GM19395 (cell line): ENCODE data around the gene DNAJB6.
"Not testable (repeated sequence)": the region's sequence is repeated elsewhere in the genome, so short reads cannot be mapped to it uniquely, and the experiment has no call there.

ENCODE experiments used
- ATAC-seq: cut with Tn5 transposase; IDR thresholded peaks from one replicate; pipeline ENCODE4 v1.9.1; 2021; ENCODE audit warnings: mild to moderate bottlenecking, moderate library complexity; ENCODE audit not compliant: unreplicated experiment

Gene DNAJB6

DNA sequence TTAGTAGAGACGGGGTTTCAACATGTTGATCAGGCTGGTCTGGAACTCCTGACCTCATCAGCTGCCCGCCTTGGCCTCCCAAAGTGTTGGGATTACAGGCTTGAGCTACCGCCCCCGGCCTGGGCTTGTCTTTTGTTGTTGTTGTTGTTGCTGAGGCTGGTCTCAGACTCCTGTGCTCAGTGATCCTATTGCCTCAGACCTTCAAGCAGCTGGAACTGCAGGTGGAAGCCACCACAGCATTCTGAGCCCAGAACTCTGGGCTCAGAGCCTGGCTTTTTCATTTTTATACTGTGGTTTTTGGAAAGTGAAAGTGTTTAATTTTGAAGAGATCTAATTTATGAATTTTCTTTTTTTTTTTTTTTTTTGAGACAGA lies 16.2 kb upstream of the DNAJB6 start:
- ATAC-seq: no peak

DNA sequence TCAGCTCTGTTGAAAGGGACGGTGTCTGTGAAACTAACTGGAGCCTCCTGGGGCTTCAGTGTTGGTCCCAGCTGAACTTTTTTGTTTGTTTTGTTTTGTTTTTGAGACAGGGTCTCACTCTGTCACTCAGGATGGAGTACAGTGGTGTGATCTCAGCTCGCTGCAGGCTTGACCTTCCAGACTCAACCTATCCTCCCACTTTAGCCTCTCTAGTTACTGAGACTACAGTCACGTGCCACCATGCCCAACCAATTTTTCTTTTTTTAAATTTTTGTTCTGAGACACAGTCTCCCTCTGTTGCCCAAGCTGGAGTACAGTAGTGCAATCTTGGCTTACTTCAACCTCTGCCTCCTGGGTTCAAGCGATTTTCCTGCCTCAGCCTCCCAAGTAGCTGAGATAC lies 13.4 kb upstream of the DNAJB6 start:
- ATAC-seq: no peak

DNA sequence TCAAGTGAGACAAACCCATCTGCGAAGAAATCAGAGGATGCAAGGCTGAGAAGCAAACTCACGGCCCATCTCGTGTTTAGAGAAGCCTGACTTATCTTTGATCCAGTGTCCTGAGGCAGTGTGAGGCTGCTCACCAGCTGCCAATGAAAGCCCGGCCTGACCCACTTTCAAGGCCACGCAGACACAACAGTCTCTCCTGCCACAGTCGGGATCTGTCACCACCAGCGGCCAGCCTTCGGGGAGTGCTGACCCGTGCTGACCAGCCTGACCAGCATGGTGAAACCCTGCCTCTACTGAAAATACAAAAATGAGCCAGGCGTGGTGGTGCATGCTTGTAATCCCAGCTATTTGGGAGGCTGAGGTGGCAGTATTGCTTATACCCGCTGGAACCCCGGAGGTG lies 7.4 kb upstream of the DNAJB6 start:
- no peak for ATAC-seq

DNA sequence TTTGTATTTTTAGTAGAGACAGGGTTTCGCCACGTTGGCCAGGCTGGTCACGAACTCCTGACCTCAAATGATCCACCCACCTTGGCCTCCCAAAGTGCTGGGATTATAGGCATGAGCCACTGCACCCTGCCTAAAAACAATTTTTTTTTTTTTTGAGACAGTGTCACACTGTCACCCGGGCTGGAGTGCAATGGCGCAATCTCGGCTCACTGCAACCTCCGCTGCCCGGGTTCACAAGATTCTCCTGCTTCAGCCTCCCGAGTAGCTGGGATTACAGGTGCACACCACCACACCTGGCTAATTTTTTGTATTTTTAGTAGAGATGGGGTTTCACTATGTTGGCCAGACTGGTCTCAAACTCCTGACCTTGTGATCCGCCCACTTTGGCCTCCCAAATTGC lies 6.2 kb upstream of the DNAJB6 start:
- not testable (repeated sequence) for ATAC-seq

DNA sequence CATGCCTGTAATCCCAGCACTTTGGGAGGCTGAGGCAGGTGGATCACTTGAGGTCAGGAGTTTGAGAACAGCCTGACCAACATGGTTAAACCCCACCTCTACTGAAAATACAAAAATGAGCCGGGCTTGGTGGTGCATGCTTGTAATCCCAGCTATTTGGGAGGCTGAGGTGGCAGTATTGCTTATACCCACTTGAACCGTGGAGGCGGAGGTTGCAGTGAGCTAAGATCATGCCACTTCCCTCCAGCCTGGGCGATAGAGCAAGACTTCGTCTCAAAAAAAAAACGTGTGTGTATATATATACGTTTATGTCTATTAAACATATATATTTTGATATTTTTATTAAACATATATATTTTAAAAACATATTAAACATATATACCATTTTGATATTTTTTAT lies 5.8 kb upstream of the DNAJB6 start:
- ATAC-seq: not testable (repeated sequence)

DNA sequence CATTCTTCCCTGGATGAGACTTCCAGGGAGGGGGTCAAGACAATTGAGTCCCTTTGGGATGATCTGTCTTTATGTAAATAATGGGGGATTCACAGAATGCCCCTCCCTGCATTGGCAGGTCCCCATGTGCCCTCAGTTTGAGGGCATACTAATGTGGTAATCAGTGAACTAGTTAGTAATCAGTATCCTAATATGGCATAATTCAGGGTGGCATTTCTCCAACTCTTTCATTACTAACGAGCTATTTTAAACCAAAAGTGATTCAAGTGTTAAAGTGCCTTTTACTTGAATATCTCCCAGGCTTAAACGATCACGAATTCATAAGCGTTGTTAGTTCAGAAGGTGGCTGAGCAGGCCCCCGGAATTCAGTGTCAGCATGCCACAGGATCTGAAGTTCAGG lies 1.6 kb upstream of the DNAJB6 start:
- no peak for ATAC-seq

DNA sequence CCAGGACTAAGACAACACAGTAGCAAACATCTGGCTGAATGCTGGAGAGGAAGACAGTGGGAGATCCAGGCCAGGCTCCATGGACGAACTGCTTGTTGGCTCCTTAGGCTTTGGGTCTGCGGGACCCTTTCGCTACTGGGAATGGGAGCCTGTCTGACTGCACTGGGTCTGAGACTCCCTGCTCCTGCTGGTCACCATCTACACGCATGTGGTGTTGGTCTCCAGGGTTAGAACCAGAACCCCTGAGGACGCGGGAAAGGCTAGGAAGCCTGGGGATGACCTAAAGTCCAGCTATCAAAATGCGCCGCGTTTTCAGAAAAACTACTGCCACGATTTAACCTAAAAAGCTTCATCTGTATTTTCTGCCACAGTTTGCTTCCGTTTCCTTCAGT lies 817 bp upstream of the DNAJB6 start:
- no peak for ATAC-seq

DNA sequence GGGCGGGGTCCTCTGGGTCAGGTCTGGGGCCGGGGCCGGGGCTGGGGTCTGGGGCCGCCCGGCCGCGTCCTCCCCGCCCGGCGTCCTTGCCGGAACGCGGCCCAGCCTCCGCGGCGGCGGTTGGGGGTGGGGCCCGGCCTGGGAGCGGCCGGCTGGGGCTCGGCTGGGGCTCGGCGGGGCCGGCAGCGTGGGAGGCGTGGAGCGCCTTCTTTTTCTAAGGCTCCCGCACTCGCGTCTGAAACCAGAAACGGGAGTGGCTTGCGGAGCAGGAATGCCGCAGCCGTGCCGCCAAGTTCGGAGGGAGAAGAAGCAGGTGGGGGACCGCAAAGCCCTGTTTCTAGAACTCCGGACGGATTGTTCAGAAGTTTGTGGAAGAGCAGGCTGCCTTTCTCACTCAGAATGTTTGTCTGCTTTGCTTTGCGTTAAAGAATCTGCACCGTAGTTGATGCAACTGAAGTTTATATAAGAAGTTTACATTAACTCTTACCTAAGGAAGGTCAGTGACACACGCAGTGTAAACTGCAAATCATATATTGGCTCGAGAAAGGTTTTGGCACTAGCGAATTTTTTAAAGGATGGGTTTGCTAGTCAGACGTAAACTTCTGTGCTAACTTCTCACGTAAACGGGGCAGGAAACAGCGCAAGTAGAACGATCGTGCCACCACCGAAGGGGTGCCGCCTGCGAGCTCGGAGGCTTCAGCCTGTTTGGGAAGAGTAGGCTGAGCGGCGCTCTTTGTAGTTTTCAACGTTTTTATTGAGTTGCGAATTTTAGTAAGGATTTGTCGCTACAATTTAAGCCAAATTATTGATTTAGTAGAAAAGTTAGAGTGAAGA lies 729 bp downstream of the DNAJB6 start:
- ATAC-seq: peak; percentile 54

DNA sequence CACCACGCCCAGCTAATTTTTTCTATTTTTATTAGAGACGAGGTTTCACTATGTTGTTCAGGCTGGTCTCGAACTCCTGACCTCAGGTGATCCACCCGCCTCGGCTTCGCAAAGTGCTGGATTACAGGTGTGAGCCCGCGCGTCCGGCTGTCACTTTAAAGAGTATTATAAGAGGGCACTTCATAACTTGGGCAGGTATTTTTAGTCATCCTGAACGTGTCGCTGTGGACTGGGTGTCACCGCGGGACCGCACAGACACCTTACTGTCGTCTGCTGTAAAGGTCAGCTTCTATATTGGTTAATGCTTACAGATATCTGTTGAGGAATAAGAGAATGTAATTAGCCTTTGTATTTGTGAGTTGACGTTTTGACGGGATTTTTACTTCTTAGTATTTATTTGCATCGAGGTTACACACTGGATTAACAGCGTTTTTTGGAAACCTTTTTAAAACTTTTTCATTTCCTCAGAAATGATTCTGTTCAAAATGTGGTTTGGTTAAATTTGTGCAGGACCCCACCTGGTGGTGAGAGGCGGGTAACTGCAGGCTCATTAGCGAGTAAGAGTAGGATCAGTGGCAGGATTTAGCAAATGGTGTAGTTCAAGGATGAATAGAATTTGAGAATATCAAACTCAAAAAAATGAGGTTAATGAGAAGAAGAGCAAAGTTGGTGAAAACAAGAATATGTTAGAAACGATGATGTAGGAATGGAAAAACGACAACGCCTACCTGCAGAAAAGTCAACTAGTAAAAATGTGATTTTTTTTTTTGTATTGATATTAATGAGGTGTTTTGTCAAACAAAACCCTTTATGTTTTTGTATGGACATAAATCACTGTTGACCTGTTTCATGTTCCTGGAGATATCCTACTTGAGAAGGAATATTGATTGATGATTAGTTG lies 3.2 kb downstream of the DNAJB6 start:
- ATAC-seq: peak; percentile 29

DNA sequence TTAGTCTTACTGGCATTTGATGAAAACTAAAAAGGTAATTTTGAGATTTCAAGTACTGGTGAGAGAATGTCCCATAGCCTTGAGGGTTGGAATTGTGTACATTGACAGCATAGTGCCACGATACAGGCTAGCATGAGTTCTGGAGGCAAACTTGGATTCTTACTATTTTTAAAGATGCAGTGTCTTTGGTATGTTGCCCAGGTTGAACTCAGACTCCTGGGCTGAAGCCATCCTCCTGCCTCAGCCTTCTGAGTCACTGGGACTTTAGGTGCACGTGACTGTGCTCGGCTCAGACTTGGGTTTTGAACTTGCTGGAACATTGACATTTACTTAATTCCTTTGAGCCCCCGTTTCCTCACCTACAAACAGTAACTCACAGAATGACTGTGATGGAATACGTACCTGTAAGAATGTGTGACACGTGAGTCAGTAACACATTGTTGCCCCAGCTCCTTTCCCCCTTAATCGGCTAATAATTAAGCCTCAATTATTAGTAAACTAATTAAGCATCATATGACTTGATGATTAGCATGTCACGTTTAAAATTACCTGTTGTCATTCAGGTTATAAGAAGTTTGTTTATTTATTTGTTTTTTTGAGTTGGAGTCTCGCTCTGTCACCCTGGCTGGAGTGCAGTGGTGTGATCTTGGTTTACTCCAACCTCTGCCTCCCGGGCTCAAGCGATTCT lies 10.6 kb downstream of the DNAJB6 start:
- no peak for ATAC-seq

DNA sequence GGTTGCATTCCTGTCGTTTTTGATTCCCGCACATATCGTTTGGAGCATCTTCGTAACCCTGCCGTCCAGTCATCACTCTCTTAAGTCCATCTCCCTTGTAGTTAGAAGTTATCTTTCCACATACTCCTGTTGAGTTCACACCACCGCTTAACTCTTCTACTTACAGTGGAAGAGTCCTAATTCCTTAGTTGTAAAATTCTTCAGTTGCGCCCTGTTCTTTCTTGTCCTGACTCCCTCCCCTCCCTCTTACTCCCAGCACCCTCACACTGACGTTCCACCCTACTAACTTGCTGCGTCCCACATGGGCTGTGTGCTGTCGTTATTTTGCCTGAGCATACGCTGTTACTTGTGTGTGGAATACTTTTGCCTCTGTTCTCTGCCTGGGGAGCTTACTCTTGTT lies 11.7 kb downstream of the DNAJB6 start:
- ATAC-seq: no peak

DNA sequence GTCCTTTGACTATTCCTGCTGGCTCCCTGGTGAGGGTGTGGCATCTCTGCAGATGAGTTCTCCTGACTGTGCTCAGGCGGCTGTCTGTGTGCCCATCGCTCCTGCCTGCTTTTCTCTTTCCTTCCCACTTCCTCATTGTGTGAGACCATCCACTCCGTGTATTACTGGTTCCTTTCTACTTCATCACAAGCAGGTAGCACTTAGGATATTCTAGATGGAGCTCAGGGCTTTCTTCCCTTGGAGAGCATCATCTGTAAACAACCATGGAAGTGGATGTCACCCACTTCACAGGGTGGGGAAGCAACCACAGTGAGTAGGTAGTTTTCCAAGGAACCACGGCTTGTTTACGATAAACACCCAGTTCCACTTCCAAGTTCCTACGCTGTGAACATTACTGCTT lies 15.7 kb downstream of the DNAJB6 start:
- peak; percentile 42 for ATAC-seq

DNA sequence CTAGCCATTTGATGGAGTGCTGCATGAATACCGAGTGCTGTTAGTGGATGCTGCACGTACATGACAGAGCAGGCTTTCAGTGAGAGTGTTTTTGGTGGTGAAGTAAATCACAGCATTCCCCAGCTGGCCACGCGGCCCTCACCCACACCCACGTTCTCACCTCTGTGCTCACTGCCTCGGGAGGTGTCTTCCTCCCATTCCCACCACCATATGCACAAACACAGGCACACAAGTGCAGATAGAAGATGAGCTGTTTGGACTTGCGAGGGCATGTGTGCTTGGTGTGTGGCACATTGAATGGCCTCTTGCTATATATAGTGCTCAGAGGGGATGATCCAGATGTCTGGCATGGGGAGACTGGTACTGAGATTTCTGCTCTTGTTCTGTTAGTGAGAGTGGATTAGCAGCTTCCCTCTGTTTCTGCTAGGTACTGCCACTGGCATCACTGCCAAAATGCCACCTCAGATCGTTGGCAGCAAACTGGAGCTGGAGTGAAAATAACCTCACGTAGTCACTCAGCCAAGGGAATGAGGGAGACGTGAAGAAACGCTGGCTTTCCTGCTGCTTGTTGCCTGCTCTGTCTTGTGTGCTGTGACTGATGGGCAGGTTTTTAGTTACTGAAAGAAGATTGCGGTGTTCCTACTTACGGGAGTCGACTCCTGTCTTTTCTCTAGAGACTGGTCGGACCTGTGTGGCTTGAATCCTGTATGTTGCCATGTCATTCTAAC lies 19.1 kb downstream of the DNAJB6 start:
- no peak for ATAC-seq

DNA sequence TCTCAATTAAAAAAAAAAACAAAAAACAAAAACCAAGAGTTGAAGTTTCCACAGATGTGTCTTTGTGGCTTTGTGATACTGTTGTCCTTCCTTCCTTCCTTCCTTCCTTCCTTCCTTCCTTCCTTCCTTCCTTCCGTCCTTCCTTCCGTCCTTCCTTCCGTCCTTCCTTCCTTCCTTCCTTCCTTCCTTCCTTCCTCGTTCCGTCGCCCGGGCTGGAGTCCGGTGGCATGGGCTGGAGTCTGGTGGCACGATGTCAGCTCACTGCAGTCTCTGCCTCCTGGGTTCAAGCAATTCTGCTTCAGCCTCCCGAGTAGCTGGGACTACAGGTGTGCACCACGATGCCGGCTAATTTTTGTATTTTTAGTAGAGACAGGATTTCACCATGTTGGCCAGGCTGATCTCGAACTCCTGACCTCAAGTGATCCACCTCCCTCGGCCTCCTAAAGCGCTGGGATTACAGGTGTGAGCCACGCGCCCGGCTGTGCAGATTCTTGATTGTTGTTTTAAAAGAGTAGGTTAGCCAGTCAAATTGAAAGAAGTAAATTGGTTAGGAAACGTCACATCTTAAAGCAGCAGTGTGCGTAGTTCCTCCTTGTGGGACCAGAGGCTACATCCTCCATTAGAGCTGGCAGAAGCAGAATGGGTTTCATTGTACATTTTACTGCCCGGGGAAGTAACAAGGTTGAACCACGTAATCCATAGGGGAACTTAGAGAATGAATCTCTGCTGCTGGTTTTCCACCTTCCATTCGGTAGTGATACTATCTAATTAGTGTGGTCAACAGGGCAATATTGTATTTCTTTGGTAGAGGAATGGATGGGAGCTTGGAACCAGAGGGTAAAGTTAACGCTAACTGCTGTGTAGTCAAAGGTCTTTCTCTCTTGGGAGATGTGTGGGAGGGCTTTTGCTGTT lies 20.6 kb downstream of the DNAJB6 start:
- peak; percentile 93 for ATAC-seq

DNA sequence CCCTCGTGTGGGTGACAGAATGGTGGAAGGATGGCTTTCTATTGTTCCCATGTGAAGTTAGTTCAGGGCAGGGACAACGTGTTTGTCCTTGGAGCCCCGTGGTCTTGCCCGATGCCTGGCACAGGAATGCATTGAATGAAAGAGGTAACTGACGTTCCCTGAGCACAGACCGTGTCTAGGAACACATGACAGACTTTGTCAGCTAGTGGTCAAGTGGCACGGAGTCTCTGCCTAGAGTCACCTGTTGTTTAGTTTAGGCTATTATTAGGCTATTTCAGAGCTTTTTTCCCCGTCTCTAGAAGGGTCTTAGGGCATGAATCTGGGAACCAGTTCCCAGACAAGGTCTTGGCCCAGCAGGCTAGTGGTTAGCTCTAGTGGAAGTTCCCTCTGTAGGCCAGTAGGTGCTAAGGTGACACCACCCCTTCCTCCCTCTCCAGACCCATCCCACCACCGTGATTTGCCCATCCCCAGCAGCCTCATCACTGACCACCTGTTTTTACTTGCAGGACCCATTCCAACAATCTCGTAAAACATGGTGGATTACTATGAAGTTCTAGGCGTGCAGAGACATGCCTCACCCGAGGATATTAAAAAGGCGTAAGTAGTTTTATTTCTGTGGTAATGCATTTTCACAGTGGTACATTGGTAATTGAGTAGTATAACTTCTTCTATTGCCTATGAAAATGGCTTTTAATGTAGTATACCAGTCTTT lies 21.4 kb downstream of the DNAJB6 start:
- no peak for ATAC-seq

DNA sequence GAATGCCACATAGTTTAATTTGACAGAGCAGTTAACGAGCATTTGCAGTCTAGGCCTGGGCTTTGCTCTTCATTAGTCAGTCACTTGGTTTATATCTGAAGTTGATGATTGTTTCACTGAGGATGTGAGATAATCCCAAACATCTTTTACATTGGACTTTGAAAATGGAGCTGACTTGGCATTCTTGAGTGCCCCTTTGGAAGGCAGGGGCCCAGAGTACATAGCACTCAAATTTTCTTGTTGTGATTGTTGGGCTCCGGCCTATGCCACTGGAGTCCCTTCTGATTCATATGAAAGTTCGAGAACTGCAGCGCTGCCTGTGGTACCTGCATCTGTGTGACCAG lies 21.9 kb downstream of the DNAJB6 start:
- ATAC-seq: no peak

DNA sequence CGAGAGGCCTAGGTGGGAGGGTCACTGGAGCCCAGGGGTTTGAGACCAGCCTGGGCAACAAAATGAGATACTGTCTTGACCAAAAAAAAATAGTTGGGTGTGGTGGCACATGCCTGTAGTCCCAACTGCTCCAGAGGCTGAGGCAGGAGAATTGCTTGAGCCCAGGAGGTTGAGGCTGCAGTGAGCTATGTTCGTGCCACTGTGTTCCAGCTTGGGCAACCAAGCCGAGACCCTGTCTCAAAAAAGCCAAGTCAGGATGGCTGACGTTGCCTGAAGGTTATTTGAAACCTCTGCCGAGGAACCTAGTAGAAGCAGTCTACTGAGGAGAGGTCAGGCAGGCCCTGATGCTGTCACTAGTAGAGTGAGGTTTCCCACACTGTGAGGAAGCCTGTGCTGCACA lies 22.8 kb downstream of the DNAJB6 start:
- no peak for ATAC-seq

DNA sequence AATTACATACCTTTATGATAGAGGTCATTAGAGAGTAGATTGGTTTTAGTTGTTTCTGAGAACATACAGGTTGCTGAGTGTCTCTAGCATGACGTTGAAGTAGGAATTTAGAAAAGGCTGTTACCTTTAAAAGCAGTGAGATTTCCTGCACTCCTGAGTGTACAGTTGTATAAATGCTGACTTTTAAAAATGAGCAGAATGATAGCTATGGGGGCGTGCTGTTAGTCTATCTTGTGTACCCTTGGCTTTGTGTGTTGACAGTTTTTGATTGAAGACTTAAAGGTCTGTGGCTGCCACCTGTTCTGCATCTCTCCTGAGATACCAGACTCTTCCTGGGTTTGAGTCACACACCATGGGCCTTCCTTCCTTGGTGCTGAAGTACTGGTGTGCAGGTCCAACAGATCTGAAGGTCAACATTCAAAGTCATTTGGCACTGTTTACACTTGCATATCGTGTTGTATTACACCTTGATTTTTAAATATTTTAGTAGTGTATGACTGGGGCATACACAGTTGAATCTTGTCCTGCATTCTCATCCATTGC lies 23.8 kb downstream of the DNAJB6 start:
- no peak for ATAC-seq

DNA sequence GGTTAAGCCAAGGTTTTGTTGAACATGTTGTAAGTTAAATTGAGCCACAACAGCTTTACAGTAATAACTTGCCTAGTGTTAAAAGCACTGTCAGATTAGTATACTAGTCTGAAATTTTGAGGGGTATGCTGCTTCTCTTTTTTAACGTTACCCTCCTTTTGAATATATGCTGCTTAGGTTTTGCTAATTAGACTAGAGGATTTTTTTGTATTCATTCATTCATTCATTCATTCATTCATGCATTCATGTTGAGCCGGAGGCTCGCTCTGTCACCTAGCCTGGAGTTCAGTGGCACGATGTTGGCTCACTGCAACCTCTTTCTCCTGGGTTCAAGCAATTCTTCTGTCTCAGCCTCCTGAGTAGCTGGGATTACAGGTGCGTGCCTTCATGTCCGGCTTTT lies 24.7 kb downstream of the DNAJB6 start:
- no peak for ATAC-seq
